ENCODE measurements around the gene OR2A1.
"Not testable (repeated sequence)": the region's sequence is repeated elsewhere in the genome, so short reads cannot be mapped to it uniquely, and the experiment has no call there.

Gene OR2A1

GRCh38 chr7:144330044-144330443, 17.8 kb downstream of the OR2A1 start:
- not testable (repeated sequence) for DNase-seq

- not testable (repeated sequence) for DNase-seq
Measured at GRCh38 chr7:144331221-144331995, 19.2 kb downstream of the OR2A1 start.

- DNase-seq = not testable (repeated sequence)
Measured at GRCh38 chr7:144331996-144332288, 19.7 kb downstream of the OR2A1 start.

- DNase-seq = not testable (repeated sequence)
Measured at GRCh38 chr7:144348625-144349024, 36.4 kb downstream of the OR2A1 start.

- DNase-seq = not testable (repeated sequence)
Measured at GRCh38 chr7:144351667-144352066, 39.4 kb downstream of the OR2A1 start.

GRCh38 chr7:144355176-144355822, 43.1 kb downstream of the OR2A1 start, which contains the start of gene ARHGEF5:
Gene ARHGEF5, plus strand, starts transcription at chr7:144355402. Its CDS starts 7,268 bp downstream, at chr7:144362670.
- not testable (repeated sequence) for DNase-seq

GRCh38 chr7:144356185-144356584, 44.0 kb downstream of the OR2A1 start:
- DNase-seq = not testable (repeated sequence)

- DNase-seq = not testable (repeated sequence)
Measured at GRCh38 chr7:144356860-144357259, 44.6 kb downstream of the OR2A1 start.

- DNase-seq = not testable (repeated sequence)
Measured at GRCh38 chr7:144362061-144362460, 49.8 kb downstream of the OR2A1 start.

- not testable (repeated sequence) for DNase-seq
Measured at GRCh38 chr7:144365523-144365922, 53.3 kb downstream of the OR2A1 start.

- DNase-seq = not testable (repeated sequence)
Measured at GRCh38 chr7:144367250-144367649, 55.0 kb downstream of the OR2A1 start.

GRCh38 chr7:144369221-144369620, 57.0 kb downstream of the OR2A1 start:
- not testable (repeated sequence) for DNase-seq
